Neural cell (in vitro differentiated cells): ENCODE data around the gene TXNL1. TPM values are rescaled to one million over a fixed set of nuclear protein-coding genes. Genes with fewer than 3 reads are reported as not detected.

Experiments
- H2AFZ ChIP-seq: fragments of 200-600, 300-800 bp; sonication (generic), shearing (Covaris generic); 2 replicates; pipeline ENCODE4 v1.6.0; 2014; ENCODE audit warnings: low read depth, mild to moderate bottlenecking, antibody characterized with exemption, low read length, moderate library complexity
- H3F3A ChIP-seq: fragments of 200-600 bp; shearing (Covaris generic); 2 replicates; pipeline ENCODE4 v1.6.1; 2016; ENCODE audit warnings: mild to moderate bottlenecking, moderate library complexity, mixed read lengths, antibody characterized with exemption, low read length; ENCODE audit not compliant: insufficient read depth, poor library complexity, severe bottlenecking
- H3K27ac ChIP-seq: fragments of 200-600, 300-800 bp; sonication (generic), shearing (Covaris generic); 2 replicates; pipeline ENCODE4 v1.5.1; 2014; ENCODE audit warnings: mild to moderate bottlenecking, low read length, moderate library complexity
- H3K27me3 ChIP-seq: fragments of 300-800, 200-600 bp; sonication (generic), shearing (Covaris generic); 2 replicates; pipeline ENCODE4 v1.6.0; 2014; ENCODE audit warnings: mild to moderate bottlenecking, low read depth, low read length, moderate library complexity; ENCODE audit not compliant: insufficient read depth
- H3K36me3 ChIP-seq: fragments of 300-800, 200-600 bp; sonication (generic), shearing (Covaris generic); 2 replicates; pipeline ENCODE4 v1.5.1; 2014; ENCODE audit warnings: mild to moderate bottlenecking, antibody characterized with exemption, low read length, moderate library complexity; ENCODE audit not compliant: insufficient read depth
- H3K4me2 ChIP-seq: fragments of 300-800, 200-600 bp; sonication (generic), shearing (Covaris generic); 2 replicates; pipeline ENCODE4 v1.6.0; 2014; ENCODE audit warnings: mild to moderate bottlenecking, low read length
- H3K4me3 ChIP-seq: fragments of 300-800, 200-600 bp; sonication (generic), shearing (Covaris generic); 2 replicates; pipeline ENCODE4 v1.5.1; 2014; ENCODE audit warnings: mild to moderate bottlenecking, low read length, moderate library complexity
- H3K79me2 ChIP-seq: fragments of 200-600 bp; shearing (Covaris generic); replicated peaks from 2 replicates; pipeline ENCODE4 v1.6.0; 2014; ENCODE audit warnings: mild to moderate bottlenecking, low read length, moderate library complexity; ENCODE audit not compliant: insufficient read depth
- H3K9ac ChIP-seq: fragments of 300-800, 200-600 bp; sonication (generic), shearing (Covaris generic); 2 replicates; pipeline ENCODE4 v1.6.1; 2016; ENCODE audit warnings: mild to moderate bottlenecking, low read length, mixed read lengths
- H3K9me2 ChIP-seq: fragments of 200-600 bp; shearing (Covaris generic); 2 replicates; pipeline ENCODE4 v1.6.1; 2016; ENCODE audit warnings: mild to moderate bottlenecking, low read length, mixed read lengths; ENCODE audit not compliant: insufficient read depth
- H3K9me3 ChIP-seq: fragments of 200-600, 300-800 bp; sonication (generic), shearing (Covaris generic); 2 replicates; pipeline ENCODE4 v1.6.1; 2016; ENCODE audit warnings: mild to moderate bottlenecking, mixed run types, low read length, moderate library complexity, mixed read lengths
- H4K20me1 ChIP-seq: fragments of 200-600 bp; shearing (Covaris generic); 2 replicates; pipeline ENCODE4 v1.6.1; 2016; ENCODE audit warnings: mild to moderate bottlenecking, mixed run types; ENCODE audit not compliant: insufficient read depth
- CTCF ChIP-seq: fragments of 450-650 bp; IDR thresholded peaks from 2 replicates; pipeline ENCODE4 v1.5.1; 2014; ENCODE audit warnings: antibody characterized with exemption, mild to moderate bottlenecking, moderate library complexity; ENCODE audit not compliant: poor library complexity, severe bottlenecking
- EP300 ChIP-seq: fragments of 450-650 bp; conservative IDR thresholded peaks from 2 replicates; pipeline ENCODE4 v1.6.1; 2014; ENCODE audit warnings: antibody characterized with exemption, mild to moderate bottlenecking, moderate library complexity; ENCODE audit not compliant: poor library complexity, severe bottlenecking
- EZH2 ChIP-seq: fragments of 200-600, 300-800 bp; shearing (Covaris generic), sonication (generic); IDR thresholded peaks from 2 replicates; pipeline ENCODE4 v1.6.1; 2014; ENCODE audit warnings: antibody characterized with exemption, low read length, borderline replicate concordance, mild to moderate bottlenecking; ENCODE audit not compliant: insufficient read depth, poor library complexity, severe bottlenecking
- MXI1 ChIP-seq: fragments of 450-650 bp; conservative IDR thresholded peaks from 2 replicates; pipeline ENCODE4 v1.6.1; 2014; ENCODE audit warnings: antibody characterized with exemption, mild to moderate bottlenecking; ENCODE audit not compliant: poor library complexity, severe bottlenecking
- POLR2AphosphoS5 ChIP-seq: IDR thresholded peaks from 2 replicates; pipeline ENCODE4 v1.6.1; 2012
- RAD21 ChIP-seq: fragments of 450-650 bp; conservative IDR thresholded peaks from 2 replicates; pipeline ENCODE4 v1.6.1; 2014; ENCODE audit warnings: antibody characterized with exemption, mild to moderate bottlenecking, moderate library complexity
- REST ChIP-seq: IDR thresholded peaks from 2 replicates; pipeline ENCODE4 v1.6.1; 2012; ENCODE audit warnings: borderline replicate concordance
- SMC3 ChIP-seq: fragments of 450-650 bp; conservative IDR thresholded peaks from 2 replicates; pipeline ENCODE4 v1.6.1; 2014; ENCODE audit warnings: antibody characterized with exemption, mild to moderate bottlenecking, moderate library complexity; ENCODE audit not compliant: poor library complexity
- TAF1 ChIP-seq: IDR thresholded peaks from 2 replicates; pipeline ENCODE4 v1.6.1; 2012; ENCODE audit warnings: low read depth
- polyA plus RNA-seq: library from polyadenylated mRNA; depleted of rRNA; stranded (reverse); fragments of >200 nt; gene quantifications from 2 replicates; pipeline ENCODE4 v1.2.3, GENCODE V29; 2014

Gene TXNL1
- polyA plus RNA-seq, 1 donor from 2014 or later = 84.7 TPM

- H2AFZ ChIP-seq = no peak overlapping the region
- no peak for TF ChIP-seq REST
- no peak for TF ChIP-seq POLR2AphosphoS5
- no peak for TF ChIP-seq MXI1
- TF ChIP-seq TAF1 = no peak
- TF ChIP-seq SMC3 = no peak
- H3K4me3 ChIP-seq = no peak overlapping the region
Observed at GRCh38 chr18:56576826-56577573, 61.4 kb downstream of the TXNL1 start.

GRCh38 chr18:56575819-56576663 lies 62.4 kb downstream of the TXNL1 start:
- H3K4me2 ChIP-seq = no peak overlapping the region

More at GRCh38 chr18:56576826-56577573, 61.4 kb downstream of the TXNL1 start:
- Histone ChIP-seq H3K27ac (no peak overlapping the region), H3K9me2 (no peaks in the 10 kb centered on the region), H3F3A (no peaks in the 10 kb centered on the region), H3K79me2 (no peaks in the 10 kb centered on the region), H3K36me3 (no peaks in the 10 kb centered on the region), H3K4me2 (no peak overlapping the region), H3K9ac (no peak overlapping the region), H4K20me1 (no peaks in the 10 kb centered on the region), H3K9me3 (no peaks in the 10 kb centered on the region), H3K27me3 (no peaks in the 10 kb centered on the region)

More at GRCh38 chr18:56575819-56576663, 62.4 kb downstream of the TXNL1 start:
- no peaks in the 10 kb centered on the region for H3K79me2 ChIP-seq
- H4K20me1 ChIP-seq = no peaks in the 10 kb centered on the region
- no peaks in the 10 kb centered on the region for H3K36me3 ChIP-seq
- no peak overlapping the region for H2AFZ ChIP-seq
- no peaks in the 10 kb centered on the region for H3K9me3 ChIP-seq
- no peaks in the 10 kb centered on the region for H3K9me2 ChIP-seq
- H3K4me3 ChIP-seq = no peak overlapping the region
- peak; percentile 96 for TF ChIP-seq SMC3
- TF ChIP-seq CTCF = peak; percentile 89
- peak; percentile 94 for TF ChIP-seq RAD21
- TF ChIP-seq POLR2AphosphoS5 = no peak
- no peak for TF ChIP-seq TAF1
- no peak for TF ChIP-seq EP300
- no peak for TF ChIP-seq MXI1
- TF ChIP-seq REST = no peak
- no peak for TF ChIP-seq EZH2
- no peak overlapping the region for H3K9ac ChIP-seq
- no peak overlapping the region for H3K27ac ChIP-seq
- no peaks in the 10 kb centered on the region for H3F3A ChIP-seq
- H3K27me3 ChIP-seq = no peaks in the 10 kb centered on the region
